Aorta (tissue), 5 donors: Measurements from ENCODE around the gene ANKFY1. TPM values are rescaled to one million over a fixed set of nuclear protein-coding genes. Genes with fewer than 3 reads are reported as not detected.

Source experiments
- ATAC-seq: fragments of 200-7000 bp; cut with Tn5 transposase; one replicate; pipeline ENCODE4 v1.9.1; 2022; ENCODE audit warnings: moderate library complexity; ENCODE audit not compliant: low FRiP score
- DNase-seq, 2 donors: peaks; one replicate each; pipeline ENCODE4 v3.0.0-alpha.2; 2020
- H3K27ac ChIP-seq, 2 donors: one replicate each; pipeline ENCODE4 v1.5.1; 2013; ENCODE audit warnings: low read length in 2 of 2, mild to moderate bottlenecking in 2 of 2, moderate library complexity in 2 of 2, control low read depth in 1 of 2, inconsistent platforms in 1 of 2, low read depth in 1 of 2
- H3K27me3 ChIP-seq, 2 donors: one replicate each; pipeline ENCODE4 v1.6.1; 2013; ENCODE audit warnings: control low read depth in 1 of 2, low read length in 1 of 2, mild to moderate bottlenecking in 1 of 2, moderate library complexity in 1 of 2; ENCODE audit not compliant: insufficient read depth in 2 of 2, control insufficient read depth in 1 of 2
- H3K36me3 ChIP-seq, 2 donors: one replicate each; pipeline ENCODE4 v1.6.1; 2013; ENCODE audit warnings: control low read depth in 1 of 2, low read length in 1 of 2, mild to moderate bottlenecking in 1 of 2; ENCODE audit not compliant: insufficient read depth in 2 of 2, control insufficient read depth in 1 of 2
- H3K4me1 ChIP-seq, 2 donors: one replicate each; pipeline ENCODE4 v1.6.1; 2013; ENCODE audit warnings: low read length in 2 of 2, control low read depth in 1 of 2, mild to moderate bottlenecking in 1 of 2, moderate library complexity in 1 of 2; ENCODE audit not compliant: insufficient read depth in 2 of 2, control insufficient read depth in 1 of 2
- H3K4me3 ChIP-seq, 2 donors: one replicate each; pipeline ENCODE4 v1.5.1; 2013; ENCODE audit warnings: low read length in 2 of 2, control low read depth in 1 of 2, mild to moderate bottlenecking in 1 of 2
- H3K9me3 ChIP-seq: one replicate; pipeline ENCODE4 v1.6.1; 2013; ENCODE audit warnings: mild to moderate bottlenecking, low read length; ENCODE audit not compliant: control insufficient read depth
- WGBS, 2 donors: extraction: QIAGEN DNeasy Blood & Tissue Kit; methylation state at CpG; one replicate each; pipeline ENCODE4 v1.1.7; 2013; 5-methylcytosine and 5-hydroxymethylcytosine counted together
- intact Hi-C, 2 donors: fragments of 100-400 bp; cut with DNase I; formaldehyde crosslinking; loops; one replicate each; pipeline versions ENCODE4 v1.14.2 to v1.15.0; 2022
- polyA plus RNA-seq, 2 donors: library from polyadenylated mRNA; stranded (reverse); fragments of 200-250 nt; gene quantifications; one replicate each; pipeline ENCODE4 v1.2.3, GENCODE V29; 2013
- total RNA-seq, 2 donors: library from RNA; stranded (reverse); fragmentation: NEBNext Ultra II Directional; extraction: Animal tissue kit (Norgen Biotek cat#: 25700); gene quantifications; one replicate each; pipeline ENCODE4 v1.2.1, GENCODE V29; 2021
- donor health status: healthy with polysubstance abuse.
- donor health status: Bipolar disorder and iron deficiency.
- donor health status: DM: no; HTN: no; CAD: no.
- donor health status: DM: no; HTN: no; CAD: no.
- donor health status: DM: yes; HTN: yes; CAD: no.

ANKFY1 gene
- total and polyA plus RNA-seq, 4 donors: 4.5 to 71.6 (median 37.7) TPM

GRCh38 chr17:4156750-4157381 is 106.9 kb downstream of the ANKFY1 start:
- DNase-seq (no peak), ATAC-seq (no peak)
- Histone ChIP-seq H3K27ac (no peak overlapping the region), H3K4me3 (no peak overlapping the region), H3K9me3 (no peaks in the 10 kb centered on the region), H3K4me1 (no peaks in the 10 kb centered on the region), H3K27me3 (no peaks in the 10 kb centered on the region), H3K36me3 (no peaks in the 10 kb centered on the region)
- intact Hi-C loops: no loop called here
- WGBS, 2 donors: 82 to 88% methylated on average over 16 of the region's 16 CpGs

DNA sequence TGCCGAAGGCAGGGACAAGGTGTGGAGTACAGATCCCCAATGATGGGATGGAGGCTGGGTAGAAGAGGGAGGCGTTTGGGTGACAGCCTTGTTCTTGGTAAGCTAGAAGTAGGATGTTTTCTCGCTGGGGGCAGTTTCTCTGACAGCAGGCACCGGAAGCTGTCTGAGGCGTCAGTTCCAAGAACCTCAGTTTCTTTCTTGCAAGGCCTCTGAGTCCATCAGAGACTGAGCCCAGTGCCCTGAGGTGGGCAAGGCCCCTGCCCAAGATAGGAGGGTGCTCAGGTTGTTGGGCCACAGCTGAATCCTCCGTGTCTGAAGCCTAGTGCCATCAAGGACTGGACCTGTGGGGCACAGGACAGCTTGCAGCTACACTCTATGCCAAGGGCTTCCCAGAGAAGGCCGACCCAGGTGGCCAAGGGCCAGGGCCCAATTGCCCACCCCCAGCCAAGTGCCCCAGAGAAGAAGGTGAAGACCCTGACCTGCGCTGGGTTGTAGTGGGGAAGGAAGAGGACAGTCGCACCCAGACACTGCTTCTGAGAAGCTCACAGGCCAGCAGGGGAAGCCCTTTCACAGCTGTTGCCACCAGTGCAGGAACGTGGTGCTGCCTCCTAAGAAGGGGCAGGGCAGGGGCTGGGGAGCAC is 107.7 kb downstream of the ANKFY1 start:
- Histone ChIP-seq H3K36me3 (no peaks in the 10 kb centered on the region), H3K4me1 (no peaks in the 10 kb centered on the region), H3K27ac (no peak overlapping the region), H3K9me3 (no peaks in the 10 kb centered on the region), H3K4me3 (no peak overlapping the region), H3K27me3 (no peaks in the 10 kb centered on the region)
- intact Hi-C loops: no loop called here
- DNase-seq (no peak), ATAC-seq (no peak)
- WGBS, 2 donors: 89 to 90% methylated on average over 10 of the region's 10 CpGs

GRCh38 chr17:4154201-4154600 is 109.6 kb downstream of the ANKFY1 start:
- no peak overlapping the region for H3K27ac ChIP-seq
- H3K36me3 ChIP-seq: no peaks in the 10 kb centered on the region
- intact Hi-C loops: no loop called here
- no peak overlapping the region for H3K4me3 ChIP-seq
- ATAC-seq: no peak
- no peaks in the 10 kb centered on the region for H3K27me3 ChIP-seq
- 95% methylated on average over 3 of the region's 3 CpGs for WGBS, 2 donors
- H3K4me1 ChIP-seq: no peaks in the 10 kb centered on the region
- no peak for DNase-seq
- no peaks in the 10 kb centered on the region for H3K9me3 ChIP-seq

DNA sequence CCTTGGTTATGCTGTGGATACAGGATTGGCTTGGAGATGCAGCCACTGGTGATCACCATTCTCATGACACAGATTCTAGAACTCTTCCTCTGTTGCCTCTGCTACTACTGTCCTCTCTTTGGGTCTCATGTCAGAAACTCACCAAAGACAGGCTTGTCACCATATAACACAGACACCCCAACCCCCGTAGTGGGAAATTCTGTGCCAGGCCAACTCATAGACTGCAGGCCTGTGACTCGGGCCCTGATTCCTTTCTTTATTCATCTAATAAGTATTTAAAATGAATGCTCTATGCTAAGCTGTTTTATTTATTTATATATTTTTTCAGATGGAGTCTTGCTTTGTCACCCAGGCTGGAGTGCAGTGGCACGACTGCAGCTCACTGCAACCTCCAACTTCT is 111.3 kb downstream of the ANKFY1 start:
- Histone ChIP-seq H3K4me1 (no peaks in the 10 kb centered on the region), H3K36me3 (no peaks in the 10 kb centered on the region), H3K27me3 (no peaks in the 10 kb centered on the region), H3K9me3 (no peaks in the 10 kb centered on the region), H3K4me3 (no peak overlapping the region), H3K27ac (no peak overlapping the region)
- DNase-seq (no peak), ATAC-seq (no peak)
- intact Hi-C loops: no loop called here
- 59 to 96% methylated on average over 3 of the region's 3 CpGs for WGBS, 2 donors

GRCh38 chr17:4150096-4150495 is 113.7 kb downstream of the ANKFY1 start:
- no peaks in the 10 kb centered on the region for H3K4me1 ChIP-seq
- H3K27me3 ChIP-seq: no peaks in the 10 kb centered on the region
- DNase-seq (peak in 1 of 2 donors; percentile 25), ATAC-seq (no peak)
- H3K27ac ChIP-seq: no peak overlapping the region
- H3K9me3 ChIP-seq: no peaks in the 10 kb centered on the region
- H3K36me3 ChIP-seq: no peaks in the 10 kb centered on the region
- H3K4me3 ChIP-seq: no peak overlapping the region
- 88 to 92% methylated on average over 6 of the region's 6 CpGs for WGBS, 2 donors
- intact Hi-C loops: no loop called here

- H3K9me3 ChIP-seq: no peaks in the 10 kb centered on the region
- H3K4me1 ChIP-seq: no peaks in the 10 kb centered on the region
- no peaks in the 10 kb centered on the region for H3K27me3 ChIP-seq
- intact Hi-C loops: loop anchor here (5.0 to 10.0 kb wide), 2 partner anchors 39 to 46 kb away; no protein-coding TSS in a partner anchor
- no peak overlapping the region for H3K27ac ChIP-seq
- no peak overlapping the region for H3K4me3 ChIP-seq
- peak in 1 of 2 donors; percentile 37 for DNase-seq
- 80 to 93% methylated on average over 11 of the region's 11 CpGs for WGBS, 2 donors
- no peaks in the 10 kb centered on the region for H3K36me3 ChIP-seq
- ATAC-seq: no peak
These were observed 115.0 kb downstream of the ANKFY1 start for GRCh38 chr17:4148611-4149308.

DNA sequence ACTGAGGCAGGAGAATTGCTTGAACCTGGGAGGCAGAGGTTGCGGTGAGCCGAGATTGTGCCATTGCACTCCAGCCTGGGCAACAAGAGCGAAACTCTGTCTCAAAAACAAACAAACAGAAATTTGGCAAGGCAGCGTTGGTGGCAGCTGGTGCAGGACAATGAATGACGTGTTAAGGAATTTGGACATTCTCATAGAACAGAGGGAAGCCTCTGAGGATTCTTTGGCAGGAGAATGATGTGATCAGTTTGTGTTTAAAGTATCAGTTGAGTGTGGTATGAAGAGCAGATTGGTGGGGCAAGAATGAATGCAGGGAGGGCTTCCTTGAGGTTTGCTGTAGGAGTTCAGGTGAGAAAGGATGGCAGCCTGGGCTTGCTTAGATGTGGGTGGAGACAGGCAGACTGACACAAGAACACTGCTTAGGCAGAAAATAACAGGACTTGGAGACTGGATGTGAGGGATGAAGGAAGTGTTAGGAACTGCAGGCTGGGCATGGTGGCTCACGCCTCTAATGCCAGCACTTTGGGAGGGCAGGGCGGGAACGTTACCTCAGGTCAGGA is 115.9 kb downstream of the ANKFY1 start:
- no peaks in the 10 kb centered on the region for H3K36me3 ChIP-seq
- no peak for ATAC-seq
- H3K27me3 ChIP-seq: no peaks in the 10 kb centered on the region
- intact Hi-C loops: loop anchor here (5.0 to 10.0 kb wide), 2 partner anchors 39 to 47 kb away; no protein-coding TSS in a partner anchor
- H3K9me3 ChIP-seq: no peaks in the 10 kb centered on the region
- peak in 1 of 2 donors; percentile 14 for DNase-seq
- WGBS, 2 donors: 81 to 87% methylated on average over 8 of the region's 8 CpGs
- H3K4me3 ChIP-seq: no peak overlapping the region
- H3K4me1 ChIP-seq: no peaks in the 10 kb centered on the region
- no peak overlapping the region for H3K27ac ChIP-seq

DNA sequence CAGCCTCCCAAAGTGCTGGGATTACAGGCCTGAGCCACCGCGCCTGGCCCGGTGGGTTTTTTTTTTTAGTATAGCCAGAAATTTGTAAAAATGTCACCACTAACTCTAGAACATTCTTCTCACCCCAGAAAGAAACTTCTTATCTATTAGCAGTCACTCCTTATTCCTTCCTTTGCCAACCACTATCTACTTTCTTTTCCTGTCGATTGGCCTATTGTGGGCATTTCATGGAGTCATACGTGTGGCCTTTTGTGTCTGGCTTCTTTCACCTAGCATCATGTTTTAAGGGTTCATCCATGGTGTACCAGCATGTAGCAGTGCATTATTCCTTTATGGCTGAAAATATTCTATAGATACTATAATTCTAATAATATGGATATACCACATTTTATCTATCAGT is 117.1 kb downstream of the ANKFY1 start:
- Histone ChIP-seq H3K4me3 (no peak overlapping the region), H3K9me3 (no peaks in the 10 kb centered on the region), H3K4me1 (no peaks in the 10 kb centered on the region), H3K27me3 (no peaks in the 10 kb centered on the region), H3K36me3 (no peaks in the 10 kb centered on the region), H3K27ac (no peak overlapping the region)
- ATAC-seq (no peak), DNase-seq (no peak)
- intact Hi-C loops: loop anchor here (5.0 to 10.0 kb wide), 2 partner anchors 41 to 48 kb away; no protein-coding TSS in a partner anchor
- WGBS, 2 donors: 67 to 68% methylated on average over 5 of the region's 5 CpGs
